Cerebellar nuclear complex (tissue), 1 donor: Measurements from ENCODE around the gene PANK3.
"Not testable (repeated sequence)": the region's sequence is repeated elsewhere in the genome, so short reads cannot be mapped to it uniquely, and the experiment has no call there.

ENCODE experiments used
- DNase-seq, 2 experiments: peaks; one replicate each; lab custom pipeline; 2025; lab: John Stamatoyannopoulos, UW

PANK3 gene

GRCh38 chr5:168592014-168592368 is 12.8 kb upstream of the PANK3 start:
- DNase-seq, result no peak

- no peak for DNase-seq
Observed at GRCh38 chr5:168591302-168592013, 12.3 kb upstream of the PANK3 start.

- DNase-seq, result no peak
Observed at GRCh38 chr5:168590666-168591065, 11.5 kb upstream of the PANK3 start.

GRCh38 chr5:168587987-168588386 is 8.8 kb upstream of the PANK3 start:
- no peak for DNase-seq

- peak; percentile 40 to 84 for DNase-seq
Observed at GRCh38 chr5:168585119-168585856, 6.1 kb upstream of the PANK3 start.

GRCh38 chr5:168583742-168584482 is 4.7 kb upstream of the PANK3 start:
- no peak for DNase-seq

GRCh38 chr5:168580814-168581469 is 1.8 kb upstream of the PANK3 start:
- not testable (repeated sequence) for DNase-seq

GRCh38 chr5:168580227-168580508 is 1.0 kb upstream of the PANK3 start:
- no peak for DNase-seq

GRCh38 chr5:168579488-168580226 is 489 bp upstream of the PANK3 start:
- DNase-seq, result peak; percentile 95 to 99

- no peak for DNase-seq
Observed at GRCh38 chr5:168578006-168578405, 1.2 kb downstream of the PANK3 start.

GRCh38 chr5:168575391-168576372 is 3.5 kb downstream of the PANK3 start:
- DNase-seq, result no peak

- not testable (repeated sequence) for DNase-seq
Observed at GRCh38 chr5:168574156-168574555, 5.0 kb downstream of the PANK3 start.

GRCh38 chr5:168573663-168574062 is 5.5 kb downstream of the PANK3 start:
- DNase-seq, result not testable (repeated sequence)

- DNase-seq, result no peak
Observed at GRCh38 chr5:168570490-168571328, 8.5 kb downstream of the PANK3 start.

GRCh38 chr5:168568738-168569137 is 10.4 kb downstream of the PANK3 start:
- no peak for DNase-seq

GRCh38 chr5:168563959-168564358 is 15.2 kb downstream of the PANK3 start:
- DNase-seq, result no peak

- no peak for DNase-seq
Observed at GRCh38 chr5:168562279-168562678, 16.9 kb downstream of the PANK3 start.

GRCh38 chr5:168557389-168557788 is 21.8 kb downstream of the PANK3 start:
- DNase-seq, result no peak

- DNase-seq, result no peak
Observed at GRCh38 chr5:168553377-168554130, 25.6 kb downstream of the PANK3 start.
